ENCODE data around the gene RARS1. TPM values are rescaled to one million over a fixed set of nuclear protein-coding genes. Genes with fewer than 3 reads are reported as not detected.

RARS1 gene
- total and polyA plus RNA-seq, 2 experiments from 2014 or later, result 75.1 to 129 TPM

DNA sequence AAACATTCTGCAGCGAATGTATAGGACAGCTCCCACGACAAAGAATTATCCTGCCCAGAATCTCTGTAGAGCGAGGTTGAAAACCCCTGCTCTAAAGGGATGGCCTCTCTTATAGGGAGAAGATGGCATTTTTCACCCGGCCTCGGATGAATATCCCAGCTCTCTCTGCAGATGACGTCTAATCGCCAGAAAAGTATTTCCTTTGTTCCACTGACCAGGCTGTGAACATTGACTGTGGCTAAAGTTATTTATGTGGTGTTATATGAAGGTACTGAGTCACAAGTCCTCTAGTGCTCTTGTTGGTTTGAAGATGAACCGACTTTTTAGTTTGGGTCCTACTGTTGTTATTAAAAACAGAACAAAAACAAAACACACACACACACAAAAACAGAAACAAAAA is 17.4 kb upstream of the RARS1 start (continued):
- no peak for TF ChIP-seq REST (IDR thresholded peaks at IDR 0.05; ENCODE audit: unreplicated experiment)
- TF ChIP-seq POLR2AphosphoS5 (IDR thresholded peaks at IDR 0.05; ENCODE audit: low read depth), result no peak
- TF ChIP-seq CTCF (conservative IDR thresholded peaks at IDR 0.05; ENCODE audit: low read depth in 2 of 2), result no peak
- no peak for TF ChIP-seq ZNF331 (CRISPR knock-in tag; IDR thresholded peaks at IDR 0.05; ENCODE audit: low read depth)
- TF ChIP-seq CREB1 (CRISPR knock-in tag; IDR thresholded peaks at IDR 0.05; ENCODE audit: low read depth), result no peak
- no peak for TF ChIP-seq NANOG (IDR thresholded peaks at IDR 0.05; ENCODE audit: borderline replicate concordance)
- no peak for TF ChIP-seq JUNB (IDR thresholded peaks at IDR 0.05; ENCODE audit: unreplicated experiment)
- no peak for TF ChIP-seq EZH2phosphoT487 (IDR thresholded peaks at IDR 0.05; ENCODE audit: unreplicated experiment)
- no peak for TF ChIP-seq STAT1 (IDR thresholded peaks at IDR 0.05; ENCODE audit: unreplicated experiment)
- TF ChIP-seq ZNF114 (CRISPR knock-in tag; IDR thresholded peaks at IDR 0.05), result no peak
- no peak for TF ChIP-seq EZH2 (IDR thresholded peaks at IDR 0.05; ENCODE audit: low read depth, unreplicated experiment)

DNA sequence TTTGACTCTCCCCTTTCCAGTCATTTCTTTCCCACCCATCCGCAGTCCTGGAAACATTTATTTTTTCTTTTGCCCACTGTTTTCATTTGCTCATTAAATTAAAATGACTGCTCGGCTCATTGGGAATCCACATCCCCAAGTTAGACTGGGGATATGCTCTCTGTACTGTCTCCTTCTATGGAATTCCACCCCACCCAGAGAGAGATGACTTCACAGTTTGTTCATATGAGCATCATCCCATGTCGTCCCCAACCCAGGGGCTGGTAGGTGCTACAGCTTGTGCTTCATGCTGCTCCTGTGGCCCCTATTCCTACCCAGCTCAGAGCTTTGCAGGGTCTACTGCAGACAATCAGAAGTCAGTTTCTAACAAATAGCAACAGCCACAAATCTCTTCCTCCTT is 16.5 kb upstream of the RARS1 start:
- no peaks in the 10 kb centered on the region; the same call in 1 of the 2 replicates for H3K36me3 ChIP-seq (ENCODE audit: insufficient read depth)
- DNase-seq (ENCODE audit: low spot score) (no peak), ATAC-seq (no peak)
- H3F3A ChIP-seq (replicated peaks; ENCODE audit: low read depth), result no peaks in the 10 kb centered on the region
- Mint-ChIP-seq H3K27ac (no peak overlapping the region), H3K9me3 (no peaks in the 10 kb centered on the region), H3K27me3 (ENCODE audit: insufficient read depth, low read depth, poor library complexity) (peaks cover 2% of the 10 kb centered on the region), H3K36me3 (ENCODE audit: low read depth) (peaks cover 29% of the 10 kb centered on the region), H3K4me3 (no peak overlapping the region), H3K4me1 (no peaks in the 10 kb centered on the region)
- H3K4me2 ChIP-seq, result no peak overlapping the region
- H3K79me2 ChIP-seq (replicated peaks; ENCODE audit: insufficient read depth), result no peaks in the 10 kb centered on the region
- no peak overlapping the region for H3K27ac ChIP-seq (ENCODE audit: low read depth)
- no peaks in the 10 kb centered on the region for H3K27me3 ChIP-seq (ENCODE audit: insufficient read depth)
- H4K20me1 ChIP-seq (replicated peaks; ENCODE audit: insufficient read depth), result no peaks in the 10 kb centered on the region; the same call in 1 of the 2 replicates
- H3K9me2 ChIP-seq (ENCODE audit: insufficient read depth), result no peaks in the 10 kb centered on the region
- H2AFZ ChIP-seq, result no peak overlapping the region
- no peaks in the 10 kb centered on the region for H3K4me1 ChIP-seq (ENCODE audit: insufficient read depth)
- no peak overlapping the region for H3K4me3 ChIP-seq
- TF ChIP-seq REST (IDR thresholded peaks at IDR 0.05; ENCODE audit: unreplicated experiment) (no peak), NANOG (IDR thresholded peaks at IDR 0.05; ENCODE audit: borderline replicate concordance) (no peak), POLR2AphosphoS5 (IDR thresholded peaks at IDR 0.05; ENCODE audit: low read depth) (no peak)
